Stimulated activated CD4-positive, alpha-beta T cell treated with anti-CD3 and anti-CD28 coated beads, Interleukin-1b, Interleukin-23, amount 100 ng/mL, for 4 hours (primary cell): ENCODE measurements around the gene PRELID3B.

Source experiments
- DNase-seq, 2 donors: peaks; one replicate each; pipeline ENCODE4 v3.0.0-alpha.2; 2020; ENCODE audit warnings: low read depth in 2 of 2

PRELID3B gene

DNA sequence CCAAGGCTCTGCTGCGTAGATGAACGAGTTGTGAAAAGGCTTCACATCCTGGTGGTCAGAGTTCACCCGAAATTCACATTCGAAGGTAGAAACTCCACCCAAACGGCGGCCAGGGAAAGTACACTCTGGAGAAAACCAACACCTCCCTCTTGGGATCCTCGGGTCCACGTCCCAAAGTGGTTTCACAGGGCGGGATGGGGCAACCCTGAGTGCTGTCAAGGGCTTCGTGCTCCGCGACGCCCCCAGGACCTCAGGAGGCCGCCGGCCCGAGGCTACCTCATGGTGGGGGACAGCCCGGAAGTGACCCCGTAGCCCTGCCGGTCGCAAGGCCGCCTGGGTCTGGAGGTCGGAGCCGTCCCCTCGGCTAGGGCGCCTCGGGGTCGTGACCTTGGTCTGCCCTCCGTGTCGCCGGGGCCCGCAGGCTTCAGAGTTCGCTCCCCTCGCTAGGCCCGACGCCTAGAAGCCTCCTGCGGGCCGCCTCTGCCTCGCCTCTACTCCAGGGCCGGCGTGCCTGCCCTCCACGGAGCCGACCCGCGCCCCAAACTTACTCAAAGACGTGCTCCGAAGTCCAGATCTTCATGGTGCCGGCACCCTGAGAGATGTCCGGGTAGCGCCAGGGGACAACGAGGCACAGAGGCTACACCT lies at the start of gene PRELID3B:
PRELID3B (minus strand) TSS at position 636 of the 645 bp plus-strand sequence; CDS start at position 580, 56 bp downstream.
- no peak for DNase-seq

DNA sequence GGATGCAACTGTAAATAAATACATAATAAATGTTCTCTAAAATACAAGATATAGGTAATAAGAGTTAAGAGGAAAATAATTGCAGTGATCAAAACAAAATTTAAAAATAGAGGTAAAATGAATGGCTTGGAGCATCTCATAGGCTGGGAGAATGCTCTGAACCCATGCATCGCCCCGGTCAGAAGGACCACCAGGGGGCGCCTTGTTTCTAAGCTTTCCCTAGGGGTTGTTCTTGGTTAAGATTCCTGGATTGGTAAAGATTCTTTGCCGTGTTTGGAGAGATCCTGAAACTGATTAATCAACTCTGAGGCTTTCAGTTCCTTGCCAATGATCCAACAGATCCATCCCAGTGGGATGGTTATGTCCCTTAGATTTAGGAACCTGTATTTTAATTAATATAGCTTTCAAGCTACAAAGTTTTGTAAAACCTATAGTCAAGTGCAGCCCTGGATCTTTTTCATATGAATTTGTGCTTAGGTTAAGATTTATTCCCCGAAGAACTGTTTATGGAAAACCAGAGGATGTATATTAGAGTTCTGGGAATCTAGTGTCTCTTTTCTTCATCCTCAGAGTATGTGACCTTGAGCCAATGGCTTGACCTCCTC lies 45.3 kb upstream of the PRELID3B start:
- peak; percentile 88 for DNase-seq

DNA sequence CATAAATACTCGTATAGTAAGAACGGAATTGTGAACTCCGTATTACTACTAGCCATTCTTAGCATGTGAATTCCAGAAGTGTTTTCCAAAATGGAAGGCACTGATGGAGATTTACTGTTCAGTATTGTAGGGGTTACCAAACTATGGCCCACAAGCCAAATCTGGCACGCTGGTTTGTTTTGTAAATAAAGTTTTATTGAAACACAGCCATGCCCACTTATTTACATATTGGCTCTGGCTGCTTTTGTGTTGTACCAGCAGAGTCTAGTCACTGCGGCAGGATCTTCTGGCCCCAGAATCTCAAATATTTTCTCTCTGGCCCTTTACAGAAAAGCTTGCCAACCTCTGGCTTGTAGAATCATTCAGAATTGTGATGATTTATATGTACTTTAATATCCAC lies 44.3 kb upstream of the PRELID3B start:
- no peak for DNase-seq

DNA sequence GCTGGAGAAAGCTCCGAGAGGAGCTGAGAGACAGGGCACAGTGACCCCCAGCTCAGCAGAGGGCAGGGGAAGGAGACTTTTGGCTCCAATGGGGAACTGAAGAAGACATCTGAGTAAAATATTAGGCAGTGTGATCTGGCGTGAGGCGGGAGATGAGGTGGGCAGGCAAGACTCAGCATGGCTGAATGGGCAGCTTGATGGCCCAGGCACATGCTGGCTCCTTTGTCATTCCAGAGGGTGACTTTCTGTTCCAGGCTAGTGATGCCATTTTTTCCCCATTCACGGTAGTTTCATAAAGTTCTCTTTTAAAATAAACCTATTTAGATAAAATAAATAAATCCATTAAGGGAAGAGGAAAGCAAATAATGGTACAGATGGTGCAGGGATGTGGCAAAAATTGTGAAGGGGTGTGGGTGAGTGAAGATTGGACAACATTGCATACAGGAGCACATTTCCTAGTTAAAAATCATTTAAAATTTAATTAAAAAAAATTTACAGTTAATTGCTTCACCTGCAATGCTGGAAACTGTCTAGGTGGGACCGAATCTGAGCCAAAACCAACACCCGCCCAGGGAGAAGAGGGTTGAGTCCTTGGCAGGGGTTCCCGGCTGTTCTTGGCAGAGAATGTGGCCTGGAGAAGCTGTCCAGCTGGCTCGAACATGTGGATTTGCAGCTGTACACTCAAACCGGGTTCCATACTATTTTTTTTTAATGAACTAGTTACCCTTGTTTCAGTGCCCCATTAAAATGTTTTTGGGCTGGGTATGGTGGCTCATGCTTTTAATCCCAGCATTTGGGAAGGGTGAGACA lies 41.7 kb upstream of the PRELID3B start:
- DNase-seq, result no peak

DNA sequence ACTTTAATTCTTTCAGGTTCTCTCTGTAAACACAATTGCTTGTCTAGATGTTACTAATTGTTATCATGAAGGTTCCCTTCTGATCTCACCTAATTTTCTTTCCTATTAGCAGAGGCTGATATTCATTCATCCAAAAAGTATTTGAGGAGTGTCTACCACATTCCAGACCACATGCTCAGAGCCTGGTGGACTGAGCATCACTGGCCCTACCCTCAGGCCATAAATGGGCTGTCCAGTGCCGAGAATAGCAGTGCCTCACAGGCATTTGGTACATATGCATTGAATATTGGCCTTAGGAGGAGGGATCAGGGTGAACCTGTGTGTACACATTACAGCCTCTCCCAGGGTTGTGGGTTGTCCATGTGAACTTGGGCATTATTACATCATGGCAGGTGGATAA lies 40.4 kb upstream of the PRELID3B start:
- no peak for DNase-seq

DNA sequence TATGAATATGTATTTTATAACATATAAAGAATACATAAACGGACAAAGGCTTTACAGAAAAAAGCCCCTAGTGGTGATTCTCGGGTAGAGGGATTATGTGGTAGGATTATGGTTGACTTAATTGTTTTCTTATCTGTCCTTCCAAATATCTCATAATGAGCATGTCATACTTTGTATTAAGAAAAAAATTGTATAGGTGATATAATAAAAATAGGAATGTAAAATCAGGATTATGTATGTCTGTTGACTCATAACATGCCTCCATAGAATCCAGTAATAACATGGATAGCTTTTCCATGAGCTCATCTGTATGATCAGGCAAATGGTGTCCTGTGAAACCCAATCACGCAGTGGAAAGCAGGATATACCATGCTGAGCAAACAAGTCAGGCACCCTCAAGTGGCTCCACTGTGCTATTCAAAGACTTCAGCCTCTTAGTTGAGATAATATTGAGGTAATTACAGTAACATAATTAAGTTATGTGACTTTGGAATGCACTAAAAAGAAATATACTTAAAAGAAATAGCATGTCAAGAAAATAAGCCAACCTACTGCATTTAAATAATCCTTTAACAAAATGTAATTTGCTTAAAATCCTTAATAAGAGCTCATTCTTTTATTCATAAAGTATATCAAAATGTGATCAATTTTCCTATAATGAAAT lies 39.6 kb upstream of the PRELID3B start:
- no peak for DNase-seq

DNA sequence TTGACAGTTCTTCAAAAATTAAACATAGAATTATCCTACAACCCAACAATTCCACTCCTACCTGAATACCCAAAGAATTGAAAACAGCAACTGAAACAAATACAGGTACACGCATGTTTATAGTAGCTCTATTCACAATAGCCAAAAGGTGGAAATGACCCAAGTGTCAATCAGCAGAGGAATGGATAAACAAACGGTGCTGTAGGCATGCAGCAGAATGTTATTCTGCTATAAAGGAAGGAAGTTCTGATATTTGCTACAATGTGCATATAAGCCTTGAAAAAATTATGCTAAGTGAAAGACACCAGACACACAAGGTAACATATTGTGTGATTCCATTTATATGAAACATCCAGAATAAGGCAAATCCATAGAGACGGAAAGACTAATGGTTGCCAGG lies 38.5 kb upstream of the PRELID3B start:
- no peak for DNase-seq

DNA sequence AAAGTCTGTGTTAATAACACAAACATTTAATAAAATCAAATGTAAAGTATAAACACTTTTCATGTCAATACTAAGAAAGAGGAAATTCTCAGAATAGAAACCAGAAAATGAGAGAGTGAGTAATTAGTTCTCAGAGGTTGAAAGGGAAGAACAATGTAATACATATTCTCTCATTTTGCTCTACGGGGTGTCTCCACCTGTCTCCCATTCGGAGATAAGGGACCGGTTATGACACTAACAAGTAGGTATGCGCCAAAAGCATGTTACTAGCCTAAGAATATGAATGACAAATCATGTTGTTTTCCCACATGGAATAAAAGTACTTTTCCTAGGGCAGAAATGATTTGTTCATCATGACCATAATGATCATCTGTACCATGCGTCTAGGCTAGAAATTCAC lies 35.6 kb upstream of the PRELID3B start:
- DNase-seq, result no peak

DNA sequence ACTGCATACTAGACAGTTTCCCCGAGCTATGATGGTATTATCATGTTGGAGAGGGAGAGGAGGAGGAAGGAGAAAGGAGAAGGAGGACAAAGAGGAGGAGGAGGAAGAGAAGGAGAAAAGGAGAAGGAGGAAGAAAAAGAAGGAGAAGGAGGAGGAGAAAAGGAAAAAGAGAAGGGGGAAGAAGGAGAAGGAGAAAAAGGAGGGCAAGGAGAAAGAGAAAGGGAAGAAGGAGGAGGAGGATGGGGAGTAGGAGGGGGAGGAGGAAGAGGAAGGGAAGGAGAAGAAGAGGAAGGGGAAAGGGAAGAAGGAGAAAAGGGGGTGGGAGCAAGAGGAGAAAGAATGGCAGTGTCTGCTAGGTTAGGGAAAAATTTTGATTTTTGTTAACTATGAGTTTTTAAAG lies 35.1 kb upstream of the PRELID3B start:
- no peak for DNase-seq

DNA sequence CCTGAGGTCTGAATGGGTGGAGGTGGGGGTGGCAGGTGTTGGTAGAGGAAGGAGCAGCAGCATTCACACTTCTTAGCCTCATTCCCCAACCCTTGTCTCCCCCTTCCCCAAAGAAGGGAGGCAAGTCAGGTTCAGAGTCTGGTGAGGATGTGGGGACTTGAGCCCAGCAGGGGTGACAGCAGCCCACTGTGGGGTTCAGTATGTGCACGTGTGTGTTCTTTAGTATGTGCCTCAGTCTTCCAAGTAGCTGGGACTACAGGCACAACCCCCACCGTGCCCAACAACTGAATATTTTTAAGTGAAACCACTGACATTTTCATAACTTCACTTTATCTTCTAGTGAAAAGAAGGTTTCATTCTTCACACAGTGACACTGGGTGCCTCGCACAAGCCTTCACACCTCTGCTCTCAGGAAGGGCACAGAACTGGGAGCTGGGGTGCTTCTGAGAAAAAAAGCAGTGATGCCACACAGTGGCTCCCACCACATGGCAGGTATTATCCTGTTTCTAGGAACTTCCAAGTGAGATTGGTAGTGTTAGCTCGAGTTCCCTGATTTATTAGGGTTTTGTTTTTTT lies 33.4 kb upstream of the PRELID3B start:
- no peak for DNase-seq

DNA sequence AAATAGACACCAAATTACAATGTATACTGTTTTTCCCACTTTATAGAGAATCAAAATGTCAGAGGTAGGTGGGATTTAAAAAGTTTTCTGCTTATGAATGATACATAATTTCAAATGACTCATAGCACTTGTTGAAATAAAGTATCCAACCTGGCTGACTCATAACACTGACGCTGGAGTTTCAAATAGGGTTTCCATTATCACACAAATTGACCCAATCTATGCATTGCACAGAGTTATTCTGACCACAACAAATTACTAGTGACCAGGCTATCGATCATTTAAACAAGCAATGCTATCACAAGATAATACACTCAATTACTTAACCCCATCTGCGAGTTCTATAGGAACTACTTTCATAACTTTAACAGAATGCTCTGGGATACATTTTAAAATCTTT lies 31.9 kb upstream of the PRELID3B start:
- no peak for DNase-seq

DNA sequence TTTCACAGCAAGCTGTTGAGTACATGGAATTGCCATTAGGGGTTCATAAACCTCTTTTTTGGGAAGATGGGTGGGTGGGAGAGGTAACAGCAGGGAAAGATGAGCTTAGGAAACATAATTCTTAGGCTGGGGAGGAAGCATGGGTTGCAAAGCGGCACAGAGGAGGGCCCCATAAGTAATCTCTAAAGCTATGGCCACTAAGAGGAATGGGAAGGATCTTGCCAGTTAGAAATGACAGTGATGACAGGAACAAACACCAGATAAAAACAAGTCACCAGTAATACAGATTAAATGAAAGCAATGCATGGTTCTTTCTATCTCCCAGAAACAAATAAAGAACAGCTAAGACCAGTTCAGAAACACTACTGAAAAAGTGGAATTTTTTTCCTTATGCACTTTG lies 31.0 kb upstream of the PRELID3B start:
- DNase-seq, result no peak

DNA sequence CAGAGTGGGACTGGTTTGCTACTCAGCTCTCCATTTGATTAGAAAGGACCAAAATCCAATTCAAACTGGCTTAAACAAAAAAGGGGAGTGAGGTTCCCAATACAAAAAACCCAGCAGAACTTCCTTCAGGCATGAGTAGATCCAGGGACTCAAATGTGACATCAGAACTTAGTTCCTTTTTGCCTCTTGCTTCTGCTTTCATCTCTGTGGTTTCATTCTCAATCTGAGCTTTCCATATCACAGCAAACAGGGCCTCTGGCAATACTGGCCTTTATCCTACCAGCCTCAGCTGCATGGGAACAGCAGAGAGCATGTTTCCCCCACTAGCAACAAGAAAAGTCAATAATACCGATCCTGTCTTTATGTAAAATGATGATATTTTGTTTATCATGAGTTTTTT lies 28.6 kb upstream of the PRELID3B start:
- DNase-seq, result no peak

DNA sequence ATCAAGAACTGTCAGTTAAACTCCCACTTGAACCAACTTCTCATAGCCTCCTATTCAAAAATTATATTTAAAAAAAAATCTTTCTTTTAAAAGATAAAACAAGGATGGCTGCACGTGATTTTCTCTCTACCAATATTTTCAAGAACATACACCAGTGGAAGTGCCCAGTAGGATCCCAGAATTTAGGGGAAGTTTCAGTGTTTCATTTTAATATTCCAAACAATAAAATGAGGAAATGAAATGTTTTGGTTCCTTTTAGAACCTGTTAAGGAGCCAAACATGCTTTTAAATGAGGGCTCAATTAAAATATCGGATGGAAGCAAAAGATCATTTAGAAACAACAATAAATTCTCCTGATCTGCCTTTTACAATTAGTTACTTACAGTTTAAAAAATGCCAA lies 26.4 kb upstream of the PRELID3B start:
- DNase-seq, result no peak

DNA sequence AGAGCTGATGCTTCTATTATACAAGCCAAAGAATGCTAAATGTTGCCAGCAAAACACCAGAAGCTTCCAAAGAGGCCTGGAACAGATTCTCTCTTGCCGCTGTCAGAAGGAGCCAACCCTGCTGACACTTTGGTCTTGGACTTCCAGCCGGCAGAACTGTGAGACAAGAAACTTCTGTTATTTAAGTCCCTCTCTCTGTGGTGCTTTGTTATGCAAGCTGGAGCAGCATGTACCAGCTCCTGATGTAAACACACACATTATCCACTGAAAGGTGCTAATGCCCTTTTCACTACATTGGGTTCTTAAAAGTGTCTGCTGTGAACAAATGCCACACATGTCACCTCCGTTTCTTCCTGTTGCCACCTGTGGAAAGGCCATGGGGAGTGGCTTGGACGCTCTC lies 25.9 kb upstream of the PRELID3B start:
- DNase-seq, result no peak

DNA sequence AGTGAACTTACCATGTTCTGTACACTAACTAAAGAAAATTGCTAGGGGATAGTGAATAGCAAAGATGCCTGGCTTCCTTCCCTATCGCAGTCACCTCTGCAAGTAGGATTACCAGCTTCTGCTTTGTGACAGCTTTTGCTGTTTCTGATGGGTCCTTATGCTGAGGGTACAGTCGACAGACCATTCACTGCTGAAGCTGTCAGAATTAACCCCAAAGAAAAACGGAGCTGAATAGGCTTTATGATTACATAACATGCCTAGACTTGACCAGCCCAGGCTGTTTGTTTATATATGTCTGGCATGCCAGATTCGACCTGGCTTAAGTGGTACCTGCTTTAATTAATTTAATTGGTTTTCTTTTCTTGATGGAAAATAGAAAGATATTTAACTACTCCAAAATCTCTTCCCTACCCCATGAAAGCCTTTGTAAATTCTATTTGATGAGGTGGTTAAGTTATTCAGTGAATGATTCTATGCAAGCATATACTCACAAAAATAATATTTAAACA lies 21.7 kb upstream of the PRELID3B start:
- DNase-seq, result no peak

DNA sequence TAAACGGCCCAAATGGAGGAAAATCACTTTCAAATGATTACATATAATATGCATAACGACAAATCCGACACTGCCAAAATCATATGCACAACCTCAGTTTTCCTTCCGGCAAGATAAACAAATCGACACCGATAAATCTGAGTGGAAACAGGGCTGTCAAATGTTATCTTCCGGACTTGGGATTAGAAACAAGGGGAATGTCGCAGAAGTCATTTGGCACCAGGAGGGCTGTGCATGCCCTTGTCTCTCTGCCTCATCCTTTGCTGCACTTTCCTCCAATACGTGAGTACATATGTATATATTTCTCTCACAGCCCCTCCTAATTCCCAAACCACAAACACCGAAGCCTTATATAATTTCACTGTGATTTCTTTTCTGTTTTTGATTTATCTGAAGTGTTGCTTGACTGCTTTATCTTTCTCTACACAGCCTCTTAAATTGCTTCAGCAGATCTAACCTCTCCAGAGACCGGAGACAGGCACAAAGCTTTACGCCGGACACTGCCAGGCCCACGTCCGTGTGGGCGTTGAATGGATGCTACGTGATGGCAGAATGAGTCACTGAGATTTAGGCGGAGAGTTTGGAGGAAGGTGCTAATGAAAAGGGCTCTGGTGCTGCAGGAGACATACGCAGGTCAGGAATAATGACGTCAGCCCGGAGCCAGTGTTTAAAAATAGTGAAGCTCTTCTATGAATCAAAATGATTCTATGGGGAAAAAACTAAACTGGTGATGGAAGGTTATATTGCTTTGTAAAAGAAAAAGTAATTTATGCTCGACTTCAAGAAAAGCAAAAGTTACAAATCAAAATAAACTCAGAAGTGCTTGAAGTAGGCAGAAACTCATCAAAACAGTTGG lies 21.0 kb upstream of the PRELID3B start:
- no peak for DNase-seq

DNA sequence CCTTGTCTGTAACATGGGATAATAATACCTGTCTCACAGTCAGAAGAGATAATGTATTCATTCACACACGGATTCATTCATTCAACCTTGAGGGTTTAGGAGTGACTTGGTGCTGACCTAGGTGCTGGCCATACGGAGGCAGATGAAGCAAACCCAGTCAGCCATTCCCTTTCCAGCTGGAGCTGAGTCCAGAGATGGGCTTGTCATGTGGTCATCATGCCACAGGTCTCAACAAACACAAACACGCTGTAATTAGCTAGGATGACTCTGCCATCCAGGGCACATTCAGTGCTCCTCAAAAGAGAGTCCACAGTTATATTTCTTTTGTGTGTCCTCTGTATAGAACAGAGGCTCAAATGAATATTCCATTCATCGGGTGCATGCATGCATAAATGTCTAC lies 19.5 kb upstream of the PRELID3B start:
- DNase-seq, result no peak

DNA sequence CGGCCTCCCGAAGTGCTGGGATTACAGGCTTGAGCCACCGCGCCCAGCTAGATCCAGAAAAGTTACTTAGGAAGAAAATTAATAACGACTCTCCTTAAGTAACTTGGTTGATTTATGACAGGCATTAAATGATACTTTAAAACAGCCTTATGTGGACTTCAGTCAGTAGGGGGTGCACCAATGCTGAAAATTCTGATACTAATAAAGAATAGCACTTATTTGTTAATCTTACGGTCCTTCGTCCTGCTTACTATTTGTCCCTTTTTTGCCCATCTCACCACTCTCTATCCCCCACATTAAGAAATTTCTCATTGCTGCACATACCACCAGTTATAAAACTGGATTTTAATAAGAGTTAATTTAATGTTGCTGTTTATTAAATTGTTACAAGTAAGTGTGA lies 12.7 kb upstream of the PRELID3B start:
- DNase-seq, result no peak

DNA sequence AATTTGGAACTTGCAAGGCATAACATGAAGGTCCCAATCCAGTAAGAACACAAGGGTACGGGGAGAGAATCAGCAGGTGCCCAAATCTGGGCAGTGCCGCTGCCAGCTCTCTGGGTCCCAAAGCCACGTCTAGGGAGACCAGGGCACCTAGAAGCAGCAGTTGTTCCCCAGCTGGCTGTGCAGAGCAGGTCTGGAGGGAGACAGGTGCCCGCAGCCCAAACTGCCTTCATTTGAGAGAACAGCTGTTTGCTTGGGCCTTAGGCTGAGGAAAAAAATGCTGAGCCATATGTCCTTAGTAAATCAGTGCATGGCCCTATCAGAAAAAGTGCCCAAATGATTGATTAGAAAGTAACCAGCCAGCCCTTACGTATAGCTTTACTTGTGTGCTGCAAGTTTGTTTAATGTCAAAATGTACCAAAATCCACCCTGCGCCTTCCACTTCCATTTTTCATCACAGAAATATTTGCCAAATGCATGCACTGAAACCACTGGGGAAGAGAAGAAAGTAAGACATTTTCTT lies 9.1 kb upstream of the PRELID3B start:
- no peak for DNase-seq

DNA sequence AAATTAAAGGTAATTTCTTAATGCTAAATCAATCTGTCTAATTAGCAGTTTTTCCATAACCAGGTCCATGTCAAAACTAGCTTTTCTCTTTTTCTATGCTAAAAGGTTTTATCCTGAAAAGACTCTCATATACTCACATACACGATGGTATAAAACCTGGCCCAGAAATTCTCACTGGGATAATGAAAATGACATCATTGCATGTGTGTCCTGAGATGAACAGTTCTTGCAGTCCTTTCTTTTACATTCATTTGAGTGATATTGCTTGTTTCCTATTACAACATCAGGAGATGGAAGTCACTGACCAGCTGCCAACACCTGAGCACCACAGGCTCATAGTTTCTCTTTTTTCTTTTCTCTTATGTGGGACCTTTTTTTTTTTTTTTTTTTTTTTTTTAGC lies 7.9 kb upstream of the PRELID3B start:
- DNase-seq, result no peak
